A673 (cell line): ENCODE data around the gene SPSB1. TPM values are rescaled to one million over a fixed set of nuclear protein-coding genes. Genes with fewer than 3 reads are reported as not detected.

Source experiments
- BruUV-seq: library from RNA; stranded (reverse); fragments of 400-500 nt; replicated peaks from 2 replicates; lab custom pipeline; 2021; lab: Mats Ljungman, UMichigan
- CTCF ChIA-PET: fragments of 300-600 bp; sonication (Branson Sonifier 250); formaldehyde crosslinking; loops from one replicate; lab custom pipeline; 2022; ENCODE audit warnings: antibody characterized with exemption; lab: Charles Lee
- POLR2A ChIA-PET: fragments of 300-600 bp; sonication (Branson Sonifier 250); formaldehyde crosslinking; loops from one replicate; lab custom pipeline; 2022; ENCODE audit warnings: antibody characterized with exemption; ENCODE audit not compliant: low non-redundant PET; lab: Charles Lee
- DNase-seq: peaks from one replicate; pipeline ENCODE4 v3.0.0-alpha.2; 2015; ENCODE audit warnings: low spot score
- H3K27ac ChIP-seq: fragments of 200-600 bp; sonication (generic); 2 replicates; pipeline ENCODE4 v1.5.1; 2016; ENCODE audit warnings: mixed run types, low read depth, mild to moderate bottlenecking, mixed read lengths, antibody characterized with exemption, low read length; ENCODE audit not compliant: poor library complexity, severe bottlenecking
- H3K27me3 ChIP-seq: fragments of 200-600 bp; sonication (generic); replicated peaks from 2 replicates; pipeline ENCODE4 v1.6.1; 2017; ENCODE audit warnings: mixed run types, low read depth, mild to moderate bottlenecking, mixed read lengths, antibody characterized with exemption, low read length; ENCODE audit not compliant: insufficient read depth, poor library complexity
- H3K36me3 ChIP-seq: fragments of 200-600 bp; sonication (generic); 2 replicates; pipeline ENCODE4 v1.6.1; 2016; ENCODE audit warnings: mixed run types, mild to moderate bottlenecking, mixed read lengths, antibody characterized with exemption, low read length; ENCODE audit not compliant: insufficient read depth, poor library complexity, severe bottlenecking
- H3K4me1 ChIP-seq: fragments of 200-600 bp; sonication (generic); 2 replicates; pipeline ENCODE4 v1.6.1; 2017; ENCODE audit warnings: mixed run types, mild to moderate bottlenecking, mixed read lengths, antibody characterized with exemption, low read length; ENCODE audit not compliant: insufficient read depth, poor library complexity, severe bottlenecking
- H3K4me3 ChIP-seq: fragments of 200-600 bp; sonication (generic); 2 replicates; pipeline ENCODE4 v1.5.1; 2016; ENCODE audit warnings: low read depth, mixed run types, mild to moderate bottlenecking, mixed read lengths, low read length; ENCODE audit not compliant: poor library complexity, severe bottlenecking
- H3K9me3 ChIP-seq: fragments of 200-600 bp; sonication (generic); 2 replicates; pipeline ENCODE4 v1.6.1; 2016; ENCODE audit warnings: mixed run types, low read depth, mild to moderate bottlenecking, mixed read lengths, antibody characterized with exemption, low read length; ENCODE audit not compliant: poor library complexity, severe bottlenecking
- CTCF ChIP-seq: fragments of 300-800, 200-600 bp; sonication (generic); conservative IDR thresholded peaks from 2 replicates; pipeline ENCODE4 v1.5.1; 2017; ENCODE audit warnings: low read depth, mild to moderate bottlenecking, antibody characterized with exemption, low read length, moderate library complexity, mixed read lengths
- EZH2 ChIP-seq: fragments of 200-600 bp; sonication (generic); IDR thresholded peaks from 2 replicates; pipeline ENCODE4 v1.6.1; 2017; ENCODE audit warnings: borderline replicate concordance, low read depth, mild to moderate bottlenecking, mixed read lengths, antibody characterized with exemption, low read length; ENCODE audit not compliant: poor library complexity, severe bottlenecking
- intact Hi-C: fragments of 100-400 bp; cut with micrococcal nuclease; formaldehyde crosslinking; loops from one replicate; pipeline ENCODE4 v1.10.0; 2022; ENCODE audit not compliant: unreplicated experiment
- total RNA-seq: library from RNA; stranded (reverse); gene quantifications from 2 replicates; pipeline ENCODE4 v1.2.3, GENCODE V29; 2021

SPSB1 gene
- total RNA-seq, 1 experiment from 2014 or later: 11.8 TPM

- no peak overlapping the region for H3K27ac ChIP-seq
- peaks cover 4% of the 10 kb centered on the region for H3K4me1 ChIP-seq
- ChIA-PET POLR2A (no interaction called here), CTCF (no interaction called here)
- peaks cover 14% of the 10 kb centered on the region for H3K9me3 ChIP-seq
- no TSS peak for BruUV-seq
- no peak overlapping the region for H3K4me3 ChIP-seq
- H3K27me3 ChIP-seq: peaks cover 37% of the 10 kb centered on the region
- no peak for TF ChIP-seq CTCF
- TF ChIP-seq EZH2: no peak
- DNase-seq: no peak
- intact Hi-C loops: no loop called here
- H3K36me3 ChIP-seq: no peaks in the 10 kb centered on the region
Measured at GRCh38 chr1:9258629-9259028, 34.1 kb upstream of the SPSB1 start.

DNA sequence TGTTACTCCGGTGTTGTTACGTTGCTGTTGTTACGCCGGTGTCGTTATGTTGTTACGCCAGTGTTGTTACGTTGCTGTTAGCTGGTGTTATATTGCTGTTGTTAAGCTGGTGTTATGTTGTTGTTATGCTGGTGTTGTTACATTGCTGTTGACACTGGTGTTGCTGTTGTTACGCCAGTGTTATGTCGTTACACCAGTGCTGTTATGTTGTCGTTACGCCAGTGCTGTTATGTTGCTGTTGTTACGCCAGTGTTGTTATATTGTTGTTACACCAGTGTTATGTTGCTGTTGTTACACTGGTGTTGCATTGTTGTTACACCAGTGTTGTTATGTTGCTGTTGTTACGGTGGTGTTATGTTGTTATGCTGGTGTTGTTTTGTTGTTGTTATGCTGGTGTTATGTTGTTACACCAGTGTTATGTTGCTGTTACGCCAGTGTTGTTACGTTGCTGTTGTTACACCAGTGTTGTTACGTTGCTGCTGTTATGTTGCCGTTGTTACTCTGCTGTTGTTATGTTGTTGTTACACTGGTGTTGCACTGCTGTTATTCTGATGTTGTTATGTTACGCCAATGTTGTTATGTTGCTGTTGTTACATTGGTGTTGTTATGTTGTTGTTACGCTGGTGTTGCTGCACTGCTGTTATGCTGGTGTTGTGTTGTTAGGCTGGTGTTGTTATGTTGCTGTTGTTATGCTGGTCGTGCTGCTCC lies 32.5 kb upstream of the SPSB1 start:
- DNase-seq: no peak
- intact Hi-C loops: loop anchor here (10.0 kb wide), 1 partner anchor 315 kb away; no protein-coding TSS in a partner anchor
- ChIA-PET CTCF (no interaction called here), POLR2A (no interaction called here)
- Histone ChIP-seq H3K27me3 (peaks cover 27% of the 10 kb centered on the region), H3K9me3 (peaks cover 14% of the 10 kb centered on the region), H3K27ac (no peak overlapping the region), H3K4me1 (no peaks in the 10 kb centered on the region), H3K36me3 (no peaks in the 10 kb centered on the region), H3K4me3 (no peak overlapping the region)
- no peak for TF ChIP-seq EZH2
- TF ChIP-seq CTCF: no peak
- no TSS peak for BruUV-seq

DNA sequence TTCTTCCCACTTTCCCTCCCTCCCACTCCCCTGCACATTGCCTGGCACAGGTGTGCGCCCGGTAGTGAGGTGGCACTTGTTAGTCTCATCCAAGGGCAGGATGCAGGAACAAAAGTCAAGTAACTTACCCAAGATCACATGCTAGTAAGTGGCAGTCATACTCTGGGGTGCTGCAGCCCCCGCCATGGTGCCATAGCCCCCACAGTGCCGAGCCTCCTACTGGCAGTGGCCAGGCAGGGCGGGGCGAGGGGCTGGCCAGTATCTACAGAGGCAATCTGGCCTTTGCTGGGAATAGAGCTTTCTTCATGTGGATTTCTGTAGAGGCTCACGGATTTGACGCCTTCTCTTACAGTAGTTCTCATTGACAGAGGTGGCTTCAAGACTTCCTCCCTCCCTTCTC lies 31.2 kb upstream of the SPSB1 start:
- H3K9me3 ChIP-seq: peaks cover 14% of the 10 kb centered on the region
- intact Hi-C loops: loop anchor here (10.0 kb wide), 1 partner anchor 313 kb away; no protein-coding TSS in a partner anchor
- no peaks in the 10 kb centered on the region for H3K36me3 ChIP-seq
- no peak overlapping the region for H3K4me3 ChIP-seq
- ChIA-PET CTCF (interaction anchor here (0.5 kb wide), 1 partner anchor 119 kb away, joined by 5 read pairs; no protein-coding TSS in a partner anchor), POLR2A (no interaction called here)
- TF ChIP-seq CTCF (no peak), EZH2 (no peak)
- peaks cover 14% of the 10 kb centered on the region for H3K27me3 ChIP-seq
- BruUV-seq: no TSS peak
- H3K4me1 ChIP-seq: no peaks in the 10 kb centered on the region
- DNase-seq: no peak
- H3K27ac ChIP-seq: no peak overlapping the region
